Nucleus accumbens (tissue), 56 donors: ENCODE measurements around the gene PAEP.

ENCODE experiments used
- DNase-seq, 56 donors: peaks; one replicate each; lab custom pipeline; 2025; lab: John Stamatoyannopoulos, UW

Gene PAEP

GRCh38 chr9:135574331-135574730, 12.8 kb downstream of the PAEP start:
- DNase-seq = no peak

GRCh38 chr9:135574943-135575342, 13.4 kb downstream of the PAEP start:
- DNase-seq = no peak

- no peak for DNase-seq
Observed at GRCh38 chr9:135575995-135576631, 14.6 kb downstream of the PAEP start.

DNA sequence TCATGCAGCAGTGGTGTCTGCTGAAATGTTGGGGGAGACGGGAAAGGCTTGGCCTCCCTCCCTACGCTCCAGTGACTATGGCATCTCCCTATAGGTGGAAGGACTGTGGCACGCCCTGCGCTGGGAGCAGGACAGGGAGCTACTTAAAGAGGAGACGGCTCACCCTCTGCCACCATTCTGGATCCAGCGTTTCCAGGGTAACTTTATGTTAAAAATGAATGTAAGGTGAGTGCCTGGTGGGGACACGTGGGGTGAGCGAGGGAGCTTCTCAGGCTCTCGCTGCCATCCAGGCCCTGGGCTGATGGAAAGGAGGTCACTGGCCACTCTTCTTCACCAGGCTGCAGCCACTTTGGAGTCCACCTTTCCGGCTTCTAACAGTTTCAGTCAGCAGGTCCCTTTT, 15.7 kb downstream of the PAEP start:
- no peak for DNase-seq

GRCh38 chr9:135579356-135579755, 17.8 kb downstream of the PAEP start:
- no peak for DNase-seq

GRCh38 chr9:135579889-135580660, 18.5 kb downstream of the PAEP start:
- no peak for DNase-seq

DNA sequence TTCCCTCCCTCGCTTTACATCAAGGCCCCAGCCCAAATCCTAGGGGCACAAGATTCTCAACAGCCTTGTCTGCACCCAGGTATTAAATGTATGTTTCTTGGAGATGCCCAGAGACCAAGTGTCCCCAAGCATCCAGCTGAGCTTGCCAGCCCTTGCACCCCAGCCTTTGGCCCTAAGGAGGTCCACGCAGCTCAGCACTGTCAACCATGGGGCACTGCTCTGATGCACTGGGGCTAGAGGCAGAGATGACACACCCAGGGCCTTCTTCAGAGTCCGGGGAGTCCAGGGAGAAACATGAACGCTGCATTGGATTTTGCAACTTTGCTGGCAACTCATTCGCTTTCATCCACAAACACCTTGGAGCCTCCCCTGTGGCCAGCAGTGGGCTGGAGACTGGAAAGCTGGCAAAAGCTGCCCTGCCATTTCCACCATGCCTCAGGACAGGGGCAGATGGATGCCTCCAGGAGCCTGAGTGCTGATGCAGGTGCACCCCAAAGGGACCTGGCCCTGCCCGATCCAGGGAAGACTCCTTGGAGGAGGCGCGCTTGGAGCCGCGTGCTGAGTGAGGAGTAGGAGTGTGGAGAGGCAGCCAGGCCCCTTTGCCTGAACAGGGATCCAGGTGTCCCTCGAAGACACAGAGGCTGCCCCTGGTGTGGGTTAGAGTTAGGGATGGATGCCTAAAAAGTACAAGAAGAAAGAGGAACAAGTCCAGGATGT, 19.3 kb downstream of the PAEP start:
- no peak for DNase-seq

GRCh38 chr9:135581636-135582426, 20.3 kb downstream of the PAEP start:
- no peak for DNase-seq

GRCh38 chr9:135582541-135582940, 21.0 kb downstream of the PAEP start:
- no peak for DNase-seq

DNA sequence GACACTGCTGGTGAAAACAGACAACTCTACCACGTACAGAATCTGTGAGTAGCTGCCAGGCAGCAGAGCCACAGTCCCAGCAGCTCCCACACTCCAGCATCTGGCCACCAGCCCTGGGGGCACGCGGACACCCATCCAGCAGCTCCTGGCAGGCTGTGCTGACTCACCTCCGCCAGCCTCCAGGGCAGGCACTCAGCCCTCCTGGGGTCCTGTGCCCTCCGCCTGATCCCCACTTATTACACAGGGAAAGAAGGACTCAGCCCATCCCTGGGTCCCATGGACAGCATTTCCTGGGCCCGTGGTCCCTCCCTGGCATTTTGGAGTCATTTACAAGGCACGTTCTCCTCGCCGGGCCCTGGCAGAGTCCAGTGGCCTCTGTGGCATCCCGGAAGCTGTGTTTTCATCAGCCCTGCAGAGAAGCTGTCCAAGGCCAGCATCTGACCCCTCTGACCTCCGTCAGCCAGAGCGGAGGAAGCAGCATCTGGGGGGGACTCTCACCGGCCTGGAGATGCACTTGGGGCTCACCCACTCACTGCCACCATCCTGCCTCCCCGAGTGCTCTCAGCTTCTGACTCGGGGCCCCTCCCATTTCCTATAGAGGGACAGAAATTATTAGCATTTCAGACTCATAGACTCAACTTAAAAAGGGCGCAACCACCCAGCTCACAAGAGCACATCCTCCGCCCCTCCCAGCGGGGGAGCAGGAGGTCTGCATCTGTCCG, 21.6 kb downstream of the PAEP start:
- DNase-seq = no peak

GRCh38 chr9:135583688-135584011, 22.1 kb downstream of the PAEP start:
- no peak for DNase-seq

DNA sequence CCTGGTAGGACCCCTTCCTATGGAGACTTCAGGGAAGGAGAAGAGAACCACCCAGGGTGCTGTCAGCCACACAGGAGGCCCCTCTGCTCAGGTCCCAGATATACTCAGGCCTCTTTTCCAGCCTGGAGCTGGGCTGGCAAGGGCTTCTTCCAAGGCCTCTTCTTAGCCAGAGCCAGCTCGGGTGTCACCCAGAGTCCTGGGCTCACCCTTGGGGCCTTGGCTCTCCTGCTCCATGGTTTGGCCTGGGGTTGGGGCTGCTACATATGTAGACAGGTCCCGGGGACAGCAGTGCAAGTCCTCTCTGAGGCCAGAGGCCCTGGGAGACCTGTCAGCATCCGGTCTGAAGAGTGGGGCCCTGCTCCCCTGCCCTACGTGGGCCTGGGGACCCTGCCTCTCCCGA, 22.8 kb downstream of the PAEP start:
- no peak for DNase-seq

DNA sequence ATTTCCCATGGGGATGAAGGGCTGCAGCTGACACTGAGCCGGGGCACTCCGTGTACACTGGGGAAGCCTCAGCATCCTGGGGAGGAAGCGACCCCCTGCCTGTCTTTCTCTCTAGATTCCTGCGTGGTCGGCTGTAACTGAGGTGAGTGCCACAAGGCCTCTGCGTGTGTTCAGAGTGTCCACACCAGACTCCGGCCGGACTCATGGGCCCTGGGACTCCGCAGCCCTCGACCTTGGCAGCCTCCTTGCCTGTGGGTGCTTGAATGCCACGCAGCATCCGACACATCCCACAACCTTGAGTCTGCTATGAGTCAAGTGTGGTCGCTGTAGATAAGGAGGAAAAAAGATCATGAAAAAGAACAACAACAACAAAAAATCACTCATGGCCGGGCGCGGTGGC, 23.4 kb downstream of the PAEP start:
- no peak for DNase-seq

GRCh38 chr9:135586601-135587109, 25.1 kb downstream of the PAEP start:
- no peak for DNase-seq

DNA sequence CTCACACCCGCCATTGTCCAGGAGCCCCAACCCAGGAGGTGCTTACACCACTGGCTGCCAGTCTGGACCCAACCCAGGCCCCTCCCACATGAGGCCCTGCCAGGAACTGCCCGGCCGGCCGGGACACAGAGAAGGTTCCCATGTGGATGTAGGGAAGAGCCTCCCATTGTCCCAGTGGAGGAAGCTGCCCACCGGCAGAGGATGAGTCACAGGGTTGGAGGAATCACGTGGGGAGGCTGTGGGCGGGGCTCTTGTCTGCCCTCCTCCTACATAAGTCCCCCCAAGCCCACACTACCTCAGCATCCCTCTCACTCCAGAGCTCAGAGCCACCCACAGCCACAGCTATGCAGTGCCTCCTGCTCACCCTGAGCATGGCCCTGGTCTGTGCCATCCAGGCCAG, 26.1 kb downstream of the PAEP start:
- DNase-seq = peak in 1 of 56 donors; percentile 33

DNA sequence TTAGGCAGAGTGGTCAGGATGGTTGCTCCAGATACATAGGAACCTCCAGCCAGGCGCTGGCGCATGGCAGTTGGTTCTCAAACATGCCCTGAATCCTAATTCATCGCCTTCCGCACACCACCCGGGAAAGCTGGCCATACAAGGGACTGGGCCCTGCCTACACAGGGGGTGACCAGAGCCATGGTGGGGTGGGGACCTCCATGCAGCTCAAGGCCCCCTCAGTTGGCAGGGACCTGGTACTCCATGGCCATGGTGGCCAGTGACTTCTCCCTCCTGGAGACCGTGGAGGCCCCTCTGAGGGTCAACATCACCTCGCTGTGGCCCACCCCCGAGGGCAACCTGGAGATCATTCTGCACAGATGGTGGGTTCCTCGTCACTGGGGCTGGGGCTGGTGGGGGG, 26.8 kb downstream of the PAEP start:
- DNase-seq = no peak

DNA sequence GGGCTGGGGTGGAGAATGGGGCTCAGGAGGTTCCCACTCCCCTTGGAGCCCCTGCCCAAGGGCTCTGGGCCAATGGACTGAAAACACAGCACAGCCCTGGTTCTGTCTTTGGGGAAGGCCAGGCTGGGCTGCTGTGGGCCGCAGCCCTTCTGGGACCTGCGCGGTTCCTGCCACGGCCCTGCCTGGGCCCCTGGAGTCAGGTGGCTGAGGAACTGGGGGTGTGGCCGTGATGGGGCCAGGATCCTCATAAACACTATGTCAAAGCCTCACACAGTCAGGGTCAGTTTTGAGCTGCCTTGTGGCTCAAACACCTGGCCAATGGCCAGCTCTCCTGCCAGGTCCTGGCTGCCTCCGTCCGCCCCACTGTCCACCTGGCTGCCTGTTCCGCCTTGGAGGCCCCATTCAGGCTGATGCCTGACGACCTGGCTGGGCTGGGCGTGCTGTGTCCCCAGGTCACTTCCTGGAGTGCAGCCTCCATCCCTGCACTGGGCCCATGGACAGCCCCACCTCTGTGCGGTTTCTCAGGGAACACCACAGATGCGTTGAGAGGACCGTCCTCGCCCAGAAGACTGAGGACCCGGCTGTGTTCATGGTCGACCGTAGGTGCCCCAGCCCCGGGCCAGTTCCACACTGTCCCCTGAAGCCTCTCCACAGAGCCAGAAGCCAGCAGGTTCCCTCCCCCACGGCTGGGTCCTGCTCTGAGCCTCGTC, 27.5 kb downstream of the PAEP start:
- no peak for DNase-seq

- DNase-seq = no peak
Observed at GRCh38 chr9:135589596-135590485, 28.3 kb downstream of the PAEP start.
